ENCODE data around the gene ZNF25.
"Not testable (repeated sequence)": the region's sequence is repeated elsewhere in the genome, so short reads cannot be mapped to it uniquely, and the experiment has no call there.

Gene ZNF25

DNA sequence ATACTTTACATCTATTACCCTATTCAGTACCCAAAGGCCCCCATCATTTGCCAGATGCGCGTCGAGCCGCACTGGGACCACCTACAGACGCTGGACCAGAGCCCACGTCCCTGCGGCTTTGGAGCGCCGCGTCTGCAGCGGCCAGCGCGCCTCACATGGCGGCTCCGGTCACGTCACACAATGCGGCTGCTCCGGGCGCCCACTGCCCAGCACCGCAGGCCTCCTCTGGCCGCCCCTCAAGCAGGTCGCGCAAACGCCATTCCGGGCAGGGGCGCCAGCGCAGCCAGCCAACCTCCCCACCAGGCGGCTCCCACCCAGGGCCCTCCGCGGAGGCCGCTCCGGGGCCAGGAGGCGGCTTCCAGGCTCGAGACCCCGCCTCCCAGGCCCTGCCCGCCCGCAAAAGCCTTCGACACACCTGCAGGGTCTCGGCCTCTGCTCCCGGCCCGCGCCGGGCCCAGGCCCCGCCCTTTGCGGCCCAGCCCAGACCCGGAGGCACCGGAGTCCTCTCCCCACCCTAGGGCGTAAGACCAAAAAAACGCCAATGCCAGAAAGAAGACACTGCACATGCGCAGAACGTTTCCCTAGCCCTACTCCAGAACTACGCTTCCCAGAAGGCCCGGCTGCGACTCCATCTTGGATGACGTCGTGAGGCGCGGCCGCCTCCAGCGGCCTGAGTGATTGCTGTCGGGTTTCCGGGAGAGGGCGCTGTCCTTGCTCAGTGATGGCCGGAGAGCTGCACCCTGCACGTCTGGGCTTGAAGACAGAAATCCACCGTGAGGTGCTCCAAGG lies at the start of gene ZNF25:
Gene ZNF25 (minus strand): TSS at position 557 of the 789 bp plus-strand sequence. CDS start 4,925 bp downstream, outside the sequence.
- peak; percentile 76 to 98 (median 98) for DNase-seq

DNA sequence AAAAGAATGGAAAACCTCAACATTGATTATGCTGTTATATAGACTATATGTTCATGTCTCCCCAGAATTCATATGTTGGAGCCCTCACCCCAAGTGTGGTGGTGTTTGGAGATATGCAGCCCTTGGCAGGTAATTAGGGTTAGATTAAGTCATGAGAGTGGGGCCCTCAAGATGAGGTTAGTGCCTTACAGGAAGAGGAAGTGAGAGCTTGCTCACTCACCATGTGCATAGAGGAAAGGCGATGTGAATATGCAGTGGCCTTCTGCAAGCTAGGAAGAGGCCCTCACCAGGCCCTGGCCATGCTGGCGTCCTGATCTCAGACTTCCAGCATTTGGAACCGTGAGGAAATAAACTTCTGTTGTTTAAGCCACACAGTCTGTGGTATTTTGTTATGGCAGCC lies 48.8 kb upstream of the ZNF25 start:
- DNase-seq: no peak

DNA sequence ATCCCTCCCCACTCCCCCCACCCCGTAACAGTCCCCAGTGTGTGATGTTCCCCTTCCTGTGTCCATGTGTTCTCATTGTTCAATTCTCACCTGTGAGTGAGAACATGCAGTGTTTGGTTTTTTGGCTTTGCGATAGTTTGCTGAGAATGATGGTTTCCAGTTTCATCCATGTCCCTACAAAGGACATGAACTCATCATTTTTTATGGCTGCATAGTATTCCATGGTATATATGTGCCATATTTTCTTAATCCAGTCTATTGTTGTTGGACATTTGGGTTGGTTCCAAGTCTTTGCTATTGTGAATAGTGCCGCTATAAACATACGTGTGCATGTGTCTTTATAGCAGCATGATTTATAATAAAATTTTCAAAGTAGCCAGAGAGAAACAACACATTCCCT lies 42.7 kb upstream of the ZNF25 start:
- not testable (repeated sequence) for DNase-seq

DNA sequence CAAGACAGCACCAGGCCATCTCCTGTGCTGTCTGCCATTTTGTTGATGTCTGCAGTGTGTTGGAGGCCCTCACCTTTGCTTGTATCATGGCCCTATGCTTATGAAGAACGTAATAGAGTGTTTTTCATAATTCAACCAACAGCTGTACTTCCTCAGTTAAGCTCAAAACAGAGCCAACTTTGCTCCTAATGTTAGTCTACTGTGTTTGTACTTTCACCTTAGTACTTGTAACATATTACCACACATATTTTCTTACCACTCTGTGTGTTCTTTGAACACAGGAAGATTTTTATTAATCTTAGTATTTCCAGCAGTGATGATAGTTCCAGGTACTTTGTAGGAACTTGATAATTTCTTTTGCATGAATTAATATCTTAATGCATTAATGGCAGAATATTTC lies 39.9 kb upstream of the ZNF25 start:
- no peak for DNase-seq

DNA sequence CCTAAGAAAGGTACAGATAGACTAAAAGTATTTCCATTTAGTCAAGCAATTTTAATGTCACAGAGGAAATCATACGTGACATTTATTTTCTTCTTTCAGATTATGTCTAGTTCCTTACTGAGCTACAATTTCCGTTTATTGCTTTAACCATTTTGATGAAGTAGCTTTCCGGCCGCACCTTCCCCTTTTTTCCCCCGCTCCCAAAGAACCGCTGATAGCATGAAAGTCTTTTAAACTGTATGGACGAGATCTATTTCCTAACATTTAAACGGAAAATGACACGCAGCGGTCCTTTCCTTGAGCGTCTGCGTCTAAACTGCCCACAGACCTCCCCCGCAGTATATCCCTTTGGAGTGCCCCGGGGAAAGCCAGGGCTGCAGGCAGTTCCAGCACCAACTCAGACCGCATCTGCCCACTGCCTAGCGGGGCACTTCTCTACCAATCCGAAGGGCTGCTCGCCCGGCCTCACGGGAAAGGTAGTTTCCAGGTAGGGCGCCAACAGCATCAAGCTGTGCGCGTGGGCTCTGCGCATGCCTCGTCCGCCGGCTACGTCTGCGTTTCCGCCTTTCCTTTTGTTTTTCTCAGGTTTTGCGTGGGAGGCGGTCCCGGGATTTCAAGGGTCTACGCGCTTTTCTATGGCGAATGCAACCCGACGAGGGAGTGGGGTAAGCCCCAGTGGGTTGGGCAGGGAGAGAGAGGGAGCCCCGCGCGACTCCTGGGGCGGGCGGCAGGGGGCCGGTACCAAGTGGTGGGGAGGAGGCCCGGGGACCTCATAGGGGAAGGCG lies 33.9 kb upstream of the ZNF25 start, which contains the start of gene ZNF33A:
Gene ZNF33A (plus strand): TSS at position 557 of the 785 bp plus-strand sequence. CDS start 1,667 bp downstream, outside the sequence.
- peak; percentile 54 to 98 (median 94) for DNase-seq

DNA sequence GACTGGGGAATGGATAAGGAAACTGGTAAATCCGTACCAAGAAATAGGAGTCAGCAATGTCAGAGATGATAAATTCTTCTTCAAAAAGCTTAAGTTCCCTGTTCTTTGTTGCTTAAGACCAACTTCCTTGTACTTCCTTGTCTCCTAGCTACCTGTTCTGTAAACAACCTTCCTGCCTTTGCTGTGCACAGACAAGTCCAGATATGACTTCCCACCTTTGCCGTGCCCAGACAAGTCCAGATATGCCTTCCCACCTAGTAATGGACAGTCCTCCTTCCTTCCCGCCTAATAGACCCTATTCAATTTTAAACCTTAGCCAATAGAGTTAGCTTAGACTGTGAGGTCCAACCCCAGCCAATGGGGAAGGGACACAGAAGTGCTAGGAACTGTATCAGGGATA lies 31.5 kb upstream of the ZNF25 start:
- no peak for DNase-seq

DNA sequence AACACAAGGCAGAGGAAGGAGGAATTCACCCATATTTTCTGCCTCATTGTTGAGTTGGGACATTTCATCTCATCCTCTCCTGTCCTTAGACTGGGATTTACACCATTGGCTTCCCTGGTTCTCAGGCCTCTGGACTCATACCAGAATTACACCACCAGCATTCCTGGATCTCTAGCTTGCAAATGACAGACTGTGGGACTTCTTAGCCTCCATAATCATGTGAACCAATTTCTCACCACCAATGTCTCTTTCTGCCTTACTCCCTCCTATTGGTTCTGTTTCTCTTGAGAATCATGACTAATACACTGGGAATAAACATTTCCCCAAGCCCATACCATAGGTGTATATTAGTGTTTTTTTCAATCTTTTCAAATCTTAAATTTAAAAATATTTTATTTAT lies 31.1 kb upstream of the ZNF25 start:
- DNase-seq: no peak

DNA sequence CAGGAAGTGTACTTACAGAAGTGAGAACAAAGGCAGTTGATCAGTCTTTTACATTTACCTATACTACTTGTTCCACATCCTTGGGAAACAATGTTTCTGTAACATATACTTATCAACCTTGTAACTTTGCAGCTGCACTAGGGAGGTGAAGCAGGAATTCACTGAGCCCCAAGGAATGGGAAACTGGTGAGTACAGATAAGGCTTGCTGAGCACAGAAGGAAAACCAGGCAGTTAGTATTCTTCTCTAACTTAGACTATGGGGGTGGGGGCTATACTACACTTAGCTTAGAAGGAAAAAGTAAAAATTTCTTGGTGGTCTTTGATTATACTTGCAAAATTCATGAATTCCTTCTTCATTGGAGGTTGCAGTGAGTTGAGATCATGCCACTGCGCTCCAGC lies 27.1 kb upstream of the ZNF25 start:
- no peak for DNase-seq

DNA sequence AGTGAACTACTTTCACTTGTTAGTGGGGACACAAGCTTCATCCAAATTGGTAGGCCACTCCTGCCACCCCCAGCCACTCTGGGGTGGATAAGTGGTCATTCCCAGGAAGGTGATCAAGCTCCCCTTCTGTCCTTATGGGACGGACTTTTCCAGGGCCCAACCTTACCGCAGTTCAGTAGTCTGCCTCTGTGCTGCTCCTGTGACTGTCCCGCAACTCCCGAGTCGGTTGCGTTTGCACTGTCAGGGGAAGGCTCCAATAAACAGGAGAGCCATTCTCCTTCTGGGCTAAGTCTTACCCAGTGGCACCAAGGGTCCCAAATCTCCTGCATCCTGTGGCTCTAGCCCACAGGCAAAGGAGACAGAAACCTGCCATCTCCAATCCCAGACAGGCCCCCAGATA lies 26.6 kb upstream of the ZNF25 start:
- no peak for DNase-seq

DNA sequence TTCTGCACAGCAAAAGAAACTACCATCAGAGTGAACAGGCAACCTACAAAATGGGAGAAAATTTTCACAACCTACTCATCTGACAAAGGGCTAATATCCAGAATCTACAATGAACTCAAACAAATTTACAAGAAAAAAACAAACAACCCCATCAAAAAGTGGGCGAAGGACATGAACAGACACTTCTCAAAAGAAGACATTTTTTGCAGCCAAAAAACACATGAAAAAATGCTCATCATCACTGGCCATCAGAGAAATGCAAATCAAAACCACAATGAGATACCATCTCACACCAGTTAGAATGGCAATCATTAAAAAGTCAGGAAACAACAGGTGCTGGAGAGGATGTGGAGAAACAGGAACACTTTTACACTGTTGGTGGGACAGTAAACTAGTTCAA lies 24.0 kb upstream of the ZNF25 start:
- DNase-seq: not testable (repeated sequence)

DNA sequence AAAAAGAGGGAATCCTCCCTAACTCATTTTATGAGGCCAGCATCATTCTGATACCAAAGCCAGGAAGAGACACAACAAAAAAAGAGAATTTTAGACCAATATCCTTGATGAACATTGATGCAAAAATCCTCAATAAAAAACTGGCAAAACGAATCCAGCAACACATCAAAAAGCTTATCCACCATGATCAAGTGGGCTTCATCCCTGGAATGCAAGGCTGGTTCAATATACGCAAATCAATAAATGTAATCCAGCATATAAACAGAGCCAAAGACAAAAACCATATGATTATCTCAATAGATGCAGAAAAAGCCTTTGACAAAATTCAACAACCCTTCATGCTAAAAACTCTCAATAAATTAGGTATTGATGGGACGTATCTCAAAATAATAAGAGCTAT lies 22.5 kb upstream of the ZNF25 start:
- not testable (repeated sequence) for DNase-seq

DNA sequence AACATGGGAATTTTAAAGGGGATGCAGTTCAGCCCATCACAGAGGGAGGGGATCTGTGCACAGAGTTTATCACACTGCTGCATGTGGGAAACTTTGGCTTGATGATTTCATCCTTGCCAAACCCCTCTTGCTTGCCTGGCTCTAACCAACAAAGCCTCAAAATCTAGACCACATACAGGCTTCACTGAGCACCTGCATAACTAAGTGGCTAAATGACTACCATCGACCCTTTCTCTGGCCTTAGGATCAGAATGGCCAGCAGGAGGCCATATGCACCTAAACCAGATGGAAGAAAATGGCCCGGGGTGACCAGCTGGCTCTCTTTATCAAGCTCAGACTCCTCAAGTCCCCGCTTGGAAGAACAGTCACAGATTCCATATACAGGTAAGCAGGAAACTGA lies 15.6 kb upstream of the ZNF25 start:
- no peak for DNase-seq

DNA sequence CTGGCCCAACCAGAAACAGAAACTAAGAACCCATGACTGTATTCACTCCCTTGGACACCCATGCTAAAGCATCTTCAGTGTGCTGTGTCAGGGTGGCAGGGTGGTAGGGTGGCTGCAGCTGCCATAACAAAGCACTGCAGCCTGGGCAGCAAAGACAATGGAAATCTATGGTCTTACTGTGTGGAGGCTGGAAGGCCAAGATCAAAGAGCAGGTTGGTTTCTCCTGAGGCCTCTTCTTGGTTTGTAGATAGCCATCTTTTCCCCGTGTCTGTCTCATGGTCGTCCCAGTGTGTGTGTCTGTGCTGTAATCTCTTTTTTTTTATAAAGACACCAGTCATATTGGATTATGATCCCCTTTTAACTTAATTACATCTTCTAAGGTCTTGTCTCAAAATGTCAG lies 15.2 kb upstream of the ZNF25 start:
- no peak for DNase-seq

DNA sequence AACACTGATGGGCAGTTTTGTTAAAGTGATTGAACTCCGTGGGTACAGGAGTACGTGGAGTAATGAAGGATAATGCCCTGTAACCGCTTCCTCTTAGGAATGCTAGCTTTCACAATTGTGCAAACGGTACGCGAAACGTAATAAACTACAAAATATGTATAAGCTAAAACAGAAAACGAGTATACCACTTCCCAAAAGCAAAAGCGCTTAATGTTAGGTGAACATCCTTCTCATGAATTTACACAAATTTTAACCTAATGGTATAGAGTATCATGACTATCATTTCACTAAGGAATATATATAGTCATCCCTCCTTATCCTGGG lies 395 bp upstream of the ZNF25 start:
- no peak for DNase-seq

DNA sequence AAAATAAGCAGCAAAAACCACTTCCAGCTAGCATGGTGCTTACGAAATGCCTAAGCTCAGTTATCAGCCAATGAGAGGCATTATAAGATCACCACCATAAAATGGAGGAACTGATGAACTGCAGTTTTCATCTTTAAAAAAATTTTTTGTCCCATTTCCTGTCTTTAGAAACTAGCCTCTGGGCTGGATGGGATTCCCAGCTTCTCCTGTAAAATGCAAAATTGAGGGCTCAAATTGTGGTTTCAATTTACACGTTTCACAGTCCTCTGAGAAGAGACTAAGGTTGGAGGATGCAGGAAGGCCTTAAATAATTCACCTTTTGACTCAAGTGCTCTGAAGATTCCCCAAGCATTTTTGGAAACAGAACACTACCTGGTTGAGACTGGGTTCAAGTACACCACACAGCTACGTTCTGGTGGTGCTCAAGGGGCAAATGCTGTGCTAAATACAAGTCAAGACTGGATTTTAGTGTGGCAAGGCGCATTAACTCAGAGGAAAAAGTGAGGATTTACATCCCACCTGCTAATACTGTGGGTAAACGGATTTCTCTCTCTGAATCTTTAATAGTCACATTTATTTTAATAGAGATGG lies 951 bp downstream of the ZNF25 start:
- DNase-seq: peak in 7 of 14 donors; percentile 2 to 12 (median 7)

DNA sequence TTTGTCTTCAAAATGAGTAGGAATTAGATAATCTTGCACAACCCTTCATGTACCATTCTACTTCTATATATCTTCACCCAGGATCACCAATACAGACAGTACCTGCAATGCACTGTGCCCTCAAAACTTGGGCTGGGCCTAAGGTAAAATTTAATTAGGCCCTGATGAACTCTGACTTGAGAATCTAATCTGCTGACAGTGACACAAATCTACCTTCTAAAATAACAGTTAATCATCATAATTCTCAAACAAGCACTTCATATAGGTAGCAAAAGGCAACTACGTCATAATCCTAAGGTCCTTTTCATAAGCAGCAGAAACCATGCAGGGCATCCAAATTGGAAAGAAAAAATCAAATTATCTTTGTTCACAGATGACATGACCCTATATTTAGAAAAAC lies 4.1 kb downstream of the ZNF25 start:
- DNase-seq: no peak

DNA sequence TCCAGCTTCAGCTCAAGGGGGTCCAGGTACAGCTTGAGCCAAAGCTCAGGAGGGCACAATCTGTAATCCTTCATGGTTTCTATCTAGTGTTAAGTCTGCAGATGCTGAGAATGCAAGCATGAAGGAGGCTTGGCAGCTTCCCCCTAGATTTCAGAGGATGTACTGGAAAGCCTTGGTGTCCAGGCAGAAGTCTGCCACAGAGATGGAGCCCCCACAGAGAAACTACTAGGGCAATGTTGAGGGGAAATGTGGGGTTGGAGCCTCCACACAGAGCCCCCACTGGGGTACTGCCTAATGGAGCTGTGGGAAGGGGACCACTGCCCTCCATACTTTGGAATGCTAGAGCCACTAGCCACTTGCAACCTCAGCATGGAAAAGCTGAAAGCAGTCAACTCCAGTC lies 11.4 kb downstream of the ZNF25 start:
- no peak for DNase-seq

DNA sequence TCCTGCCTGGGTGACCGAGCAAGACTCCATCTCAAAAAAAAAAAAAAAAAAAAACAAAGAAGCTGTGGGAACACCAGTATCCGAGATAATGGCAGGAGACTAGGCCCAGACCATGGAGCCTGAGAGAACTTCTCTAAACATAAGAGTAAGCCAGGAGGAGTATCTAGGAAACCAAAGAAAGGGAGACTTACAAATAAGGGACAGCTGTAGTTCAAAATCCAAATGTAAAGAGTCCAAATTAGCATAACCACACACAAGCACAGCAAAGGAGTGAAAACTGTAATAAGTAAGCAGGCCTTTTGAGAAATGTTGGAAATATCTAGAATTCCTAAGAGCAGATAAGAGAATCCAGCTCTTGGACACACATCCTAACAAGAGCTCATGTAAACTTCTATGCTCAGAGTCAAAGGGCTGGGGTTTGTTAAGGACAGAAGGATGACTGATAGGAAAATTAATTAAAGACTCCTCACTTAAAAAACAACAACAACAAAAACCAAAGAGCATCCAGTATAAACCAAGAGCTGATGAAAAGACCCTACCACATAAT lies 15.8 kb downstream of the ZNF25 start:
- no peak for DNase-seq

DNA sequence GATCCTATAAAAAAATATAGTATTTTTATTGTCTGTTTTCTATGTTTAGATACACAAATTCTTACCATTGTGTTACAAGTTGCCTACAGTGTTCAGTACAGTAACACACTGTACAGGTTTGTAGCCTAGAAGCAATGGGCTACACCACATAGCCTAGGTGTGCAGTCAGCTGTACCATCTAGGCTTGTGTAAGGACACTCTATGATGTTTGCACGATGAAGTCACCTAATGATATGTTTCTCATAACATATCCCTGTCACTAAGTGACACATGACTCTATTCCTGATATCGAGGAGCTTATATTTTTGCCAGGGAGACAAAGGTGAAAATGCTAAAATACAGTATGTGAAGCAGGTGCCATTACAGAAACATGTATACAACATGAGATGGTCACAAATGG lies 18.6 kb downstream of the ZNF25 start:
- no peak for DNase-seq

DNA sequence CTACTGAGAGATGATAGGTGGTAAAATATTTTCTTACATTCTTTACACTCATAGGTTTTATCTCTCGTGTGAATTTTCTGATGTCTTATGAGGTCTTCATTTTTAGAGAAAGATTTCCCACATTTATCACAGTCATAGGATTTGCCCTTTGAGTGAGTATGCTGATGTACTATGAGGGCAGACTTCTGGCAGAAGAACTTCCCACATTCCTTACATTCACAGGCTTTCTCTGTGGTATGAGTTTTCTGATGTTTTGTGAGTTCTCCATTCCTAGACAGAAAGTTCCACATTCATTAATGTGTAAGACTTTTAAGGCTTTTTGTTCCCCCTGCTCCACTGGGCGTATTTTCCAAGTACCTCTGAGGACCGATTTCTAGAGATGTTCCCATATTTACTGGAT lies 23.5 kb downstream of the ZNF25 start:
- no peak for DNase-seq

DNA sequence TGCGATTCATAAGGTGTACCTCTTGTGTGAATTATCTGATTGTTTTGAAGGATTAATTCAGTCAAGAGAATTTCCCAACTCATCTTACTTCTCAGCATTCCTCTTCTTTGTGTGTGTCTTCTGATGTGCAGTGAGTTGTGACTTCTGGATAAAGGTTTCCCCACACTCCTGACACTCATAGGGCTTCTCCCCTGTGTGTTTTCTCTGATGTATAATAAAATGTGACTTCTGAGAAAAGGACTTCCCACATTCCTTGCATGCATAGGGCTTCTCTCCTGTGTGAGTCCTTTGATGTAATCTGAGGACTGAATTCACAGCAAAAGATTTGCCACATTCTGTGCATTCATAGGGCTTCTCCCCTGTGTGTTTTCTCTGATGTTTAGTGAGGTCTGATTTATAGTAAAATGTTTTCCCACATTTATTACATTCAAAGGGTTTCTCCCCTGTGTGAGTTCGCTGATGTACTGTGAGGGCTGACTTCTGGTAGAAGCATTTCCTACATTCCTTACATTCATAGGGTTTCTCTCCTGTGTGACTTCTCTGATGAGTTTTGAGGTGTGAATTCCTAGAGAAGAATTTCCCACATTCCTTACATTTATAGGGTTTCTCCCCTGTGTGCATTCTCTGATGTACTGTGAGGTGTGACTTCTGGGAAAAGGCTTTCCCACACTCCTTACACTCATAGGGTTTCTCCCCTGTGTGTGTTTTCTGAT lies 24.2 kb downstream of the ZNF25 start:
- no peak for DNase-seq

DNA sequence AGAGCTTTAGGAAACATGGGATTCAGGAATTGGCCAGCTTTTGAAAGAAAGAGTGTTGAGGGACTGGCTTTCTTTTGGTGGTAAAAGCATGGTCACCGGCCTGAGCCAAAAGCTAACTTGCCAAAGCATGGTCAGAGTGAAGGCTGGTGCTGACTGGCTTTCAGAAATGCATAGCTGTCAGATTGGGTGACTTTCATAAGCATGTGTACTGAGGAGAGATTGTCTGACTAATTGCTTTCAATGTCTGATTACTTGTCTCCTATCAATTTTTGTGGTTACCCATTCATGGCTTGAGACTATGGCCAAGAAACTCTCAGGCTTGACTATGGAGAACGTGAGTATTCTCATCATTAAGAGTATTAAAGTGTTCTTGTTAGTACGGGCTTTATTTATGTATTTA lies 28.2 kb downstream of the ZNF25 start:
- no peak for DNase-seq

DNA sequence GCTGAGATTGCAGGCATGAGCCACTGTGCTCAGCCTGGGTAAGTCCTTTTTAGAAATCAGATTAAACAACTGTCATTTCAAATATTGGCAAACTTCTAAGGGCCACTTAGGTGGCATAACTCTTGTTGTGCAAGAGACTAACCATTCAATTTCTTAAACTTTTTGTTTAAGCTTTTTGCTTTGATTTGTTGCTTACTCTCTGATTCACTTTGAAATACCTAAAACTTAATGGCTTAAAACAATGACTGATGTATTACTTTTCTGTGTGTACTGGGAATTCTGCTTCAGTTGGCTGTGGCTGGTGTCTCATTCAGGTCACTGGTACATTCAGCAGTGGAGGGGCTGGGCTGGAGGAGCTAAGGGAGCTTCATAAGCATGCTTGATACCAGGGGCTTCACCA lies 28.9 kb downstream of the ZNF25 start:
- no peak for DNase-seq

Data from C1 segment of cervical spinal cord (tissue), 14 donors.